GM12874 (cell line): ENCODE data around the gene HMGCL.

Experiments
- TF ChIP-seq, protein P1 (sequence below): IDR thresholded peaks from 2 replicates; pipeline ENCODE4 v1.5.1; 2011; ENCODE audit warnings: low read depth, mild to moderate bottlenecking, control low read depth, low read length, moderate library complexity; ENCODE audit not compliant: insufficient read depth

The HMGCL gene

DNA sequence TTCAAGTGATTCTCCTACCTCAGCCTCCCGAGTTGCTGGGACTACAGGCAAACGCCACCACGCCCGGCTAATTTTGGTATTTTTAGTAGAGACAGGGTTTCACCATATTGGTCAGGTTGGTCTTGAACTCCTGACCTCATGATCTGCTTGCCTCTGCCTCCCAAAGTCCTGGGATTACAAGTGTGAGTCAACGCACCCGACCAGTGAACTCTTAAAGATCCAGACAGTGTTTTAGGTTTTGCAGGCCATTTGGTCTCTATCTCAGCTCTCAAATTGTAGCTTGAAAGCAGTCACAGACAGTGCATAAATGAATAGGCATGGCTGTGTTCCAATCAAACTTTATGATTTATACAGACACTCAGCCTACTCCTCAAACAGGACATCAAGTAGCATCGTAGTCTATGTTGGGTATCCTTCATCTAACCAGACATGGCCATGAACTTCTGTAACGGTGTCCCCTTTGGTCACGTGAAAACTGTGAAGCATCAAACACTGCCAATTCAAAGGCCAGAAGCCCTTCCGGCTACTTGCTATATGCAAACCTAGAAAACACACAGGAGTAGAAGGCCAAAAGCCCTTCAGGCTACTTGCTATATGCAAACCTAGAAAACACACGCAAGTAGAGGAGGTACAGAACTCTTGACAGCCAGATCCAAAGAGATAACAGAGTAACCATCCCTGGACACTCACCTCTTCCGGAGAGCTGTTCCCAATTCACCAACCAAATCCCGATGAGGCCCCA is 39.7 kb upstream of the HMGCL start:
- TF ChIP-seq, protein P1, sequence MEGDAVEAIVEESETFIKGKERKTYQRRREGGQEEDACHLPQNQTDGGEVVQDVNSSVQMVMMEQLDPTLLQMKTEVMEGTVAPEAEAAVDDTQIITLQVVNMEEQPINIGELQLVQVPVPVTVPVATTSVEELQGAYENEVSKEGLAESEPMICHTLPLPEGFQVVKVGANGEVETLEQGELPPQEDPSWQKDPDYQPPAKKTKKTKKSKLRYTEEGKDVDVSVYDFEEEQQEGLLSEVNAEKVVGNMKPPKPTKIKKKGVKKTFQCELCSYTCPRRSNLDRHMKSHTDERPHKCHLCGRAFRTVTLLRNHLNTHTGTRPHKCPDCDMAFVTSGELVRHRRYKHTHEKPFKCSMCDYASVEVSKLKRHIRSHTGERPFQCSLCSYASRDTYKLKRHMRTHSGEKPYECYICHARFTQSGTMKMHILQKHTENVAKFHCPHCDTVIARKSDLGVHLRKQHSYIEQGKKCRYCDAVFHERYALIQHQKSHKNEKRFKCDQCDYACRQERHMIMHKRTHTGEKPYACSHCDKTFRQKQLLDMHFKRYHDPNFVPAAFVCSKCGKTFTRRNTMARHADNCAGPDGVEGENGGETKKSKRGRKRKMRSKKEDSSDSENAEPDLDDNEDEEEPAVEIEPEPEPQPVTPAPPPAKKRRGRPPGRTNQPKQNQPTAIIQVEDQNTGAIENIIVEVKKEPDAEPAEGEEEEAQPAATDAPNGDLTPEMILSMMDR = no peak

DNA sequence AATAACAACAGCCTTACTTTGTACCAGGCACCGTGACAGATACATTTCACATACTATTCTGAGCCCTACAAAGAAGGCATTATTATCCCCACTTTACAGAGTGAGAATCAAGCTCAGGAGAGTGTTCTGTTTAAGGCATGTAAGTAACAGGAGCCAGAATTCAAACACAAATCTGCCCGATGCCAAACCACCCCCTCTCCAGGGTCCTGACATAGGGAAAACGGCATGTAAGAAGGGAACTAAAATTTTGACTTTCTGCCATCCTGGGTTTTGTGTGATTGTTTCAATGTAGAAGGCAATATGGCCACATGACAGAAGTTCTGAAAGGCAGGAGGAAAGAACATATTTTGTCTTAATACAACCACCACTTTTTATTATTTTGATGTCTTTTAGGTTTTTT is 37.4 kb upstream of the HMGCL start:
- TF ChIP-seq, protein P1 = no peak

DNA sequence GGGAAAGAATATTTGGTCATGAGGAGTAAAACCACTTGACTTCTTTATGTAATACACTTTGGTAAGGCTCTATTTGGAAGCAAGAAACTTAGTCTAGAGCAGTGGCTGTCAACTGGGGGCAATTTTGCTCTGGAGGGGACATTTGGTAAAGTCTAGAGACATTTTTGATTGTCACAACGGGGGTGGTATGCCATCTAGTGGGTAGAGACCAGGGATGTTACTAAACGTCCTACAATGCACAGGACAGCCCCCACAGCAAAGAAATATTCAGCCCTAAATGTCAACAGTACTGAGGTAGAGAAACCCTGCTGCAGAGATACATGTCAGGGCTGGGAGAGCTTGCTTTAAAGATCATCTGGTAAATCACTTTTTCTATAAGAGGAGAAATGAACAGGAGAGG is 29.3 kb upstream of the HMGCL start:
- TF ChIP-seq, protein P1 = no peak

DNA sequence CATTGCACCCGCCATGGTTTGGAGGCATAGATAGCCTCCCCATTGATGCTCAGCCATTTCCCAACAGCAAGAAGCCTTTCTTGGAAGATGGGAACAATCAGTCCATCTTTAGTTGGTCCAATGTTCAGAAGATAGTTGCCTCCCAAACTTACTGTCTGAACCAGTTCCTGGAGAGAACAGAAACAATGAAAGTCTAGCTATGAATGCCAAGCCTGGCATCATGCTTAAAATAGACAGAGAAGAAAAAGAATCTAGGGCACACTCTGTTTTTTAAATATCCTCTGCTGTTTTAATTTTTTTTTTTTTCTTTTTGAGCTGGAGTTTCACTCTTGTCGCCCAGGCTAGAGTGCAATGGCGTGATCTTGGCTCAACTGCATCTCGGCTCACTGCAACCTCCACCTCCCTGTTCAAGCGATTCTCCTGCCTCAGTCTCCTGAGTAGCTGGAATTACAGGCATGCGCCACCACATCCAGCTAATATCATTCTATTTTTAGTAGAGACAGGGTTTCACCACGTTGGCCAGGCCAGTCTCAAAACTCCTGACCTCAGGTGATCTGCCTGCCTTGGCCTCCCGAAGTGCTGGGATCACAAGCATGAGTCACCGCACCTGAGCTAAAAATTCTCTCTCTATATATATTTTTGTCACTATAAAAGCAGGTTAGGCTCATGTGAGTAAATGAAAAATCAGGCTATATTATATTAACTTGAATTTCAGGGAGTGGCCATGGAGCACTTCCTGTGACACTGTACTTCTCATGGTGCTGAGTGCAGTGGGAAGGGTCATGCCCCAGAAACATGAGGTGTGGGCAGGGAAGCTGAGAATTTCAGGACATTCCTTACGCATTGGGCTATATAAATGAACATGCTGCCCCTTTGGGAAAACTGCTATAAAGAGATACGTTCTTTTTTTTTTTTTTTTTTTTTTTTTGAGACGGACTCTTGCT is 23.7 kb upstream of the HMGCL start:
- TF ChIP-seq, protein P1 = no peak

DNA sequence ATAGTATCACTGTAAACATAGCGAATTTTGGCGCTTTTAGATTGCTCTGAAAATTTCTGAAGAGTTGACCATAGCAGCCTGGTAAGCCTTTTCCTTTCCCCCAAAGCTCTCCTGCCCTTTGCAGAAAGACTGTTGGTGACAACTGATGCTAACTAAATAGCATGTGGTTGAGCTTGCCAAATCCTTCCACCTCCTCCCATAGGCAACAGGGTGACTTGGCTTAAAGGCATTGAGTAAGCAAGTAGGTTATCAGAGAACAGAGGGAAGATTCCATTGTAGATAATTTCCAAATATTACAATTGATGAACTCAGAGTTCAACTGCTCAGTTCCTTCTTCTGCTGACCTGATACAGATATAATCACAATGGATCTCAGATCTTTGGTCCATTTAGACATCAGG is 19.9 kb upstream of the HMGCL start:
- TF ChIP-seq, protein P1 = no peak

DNA sequence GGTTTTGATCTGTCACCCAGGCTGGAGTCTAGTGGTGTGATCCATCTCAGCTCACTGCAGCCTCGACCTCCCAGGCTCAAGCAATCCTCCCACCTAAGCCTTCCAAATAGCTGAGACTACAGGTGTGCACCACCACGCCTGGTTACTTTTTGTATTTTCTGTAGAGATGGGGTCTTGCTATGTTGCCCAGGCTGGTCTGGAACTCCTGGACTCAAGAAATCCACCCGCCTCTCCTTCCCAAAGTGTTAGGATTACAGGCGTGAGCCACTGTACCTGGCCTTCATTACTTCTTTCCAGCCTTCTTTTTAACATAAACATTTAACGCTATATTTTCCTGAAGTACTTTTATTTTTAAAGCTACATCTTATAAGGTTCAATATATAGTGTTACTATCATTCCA is 18.4 kb upstream of the HMGCL start:
- TF ChIP-seq, protein P1 = no peak

DNA sequence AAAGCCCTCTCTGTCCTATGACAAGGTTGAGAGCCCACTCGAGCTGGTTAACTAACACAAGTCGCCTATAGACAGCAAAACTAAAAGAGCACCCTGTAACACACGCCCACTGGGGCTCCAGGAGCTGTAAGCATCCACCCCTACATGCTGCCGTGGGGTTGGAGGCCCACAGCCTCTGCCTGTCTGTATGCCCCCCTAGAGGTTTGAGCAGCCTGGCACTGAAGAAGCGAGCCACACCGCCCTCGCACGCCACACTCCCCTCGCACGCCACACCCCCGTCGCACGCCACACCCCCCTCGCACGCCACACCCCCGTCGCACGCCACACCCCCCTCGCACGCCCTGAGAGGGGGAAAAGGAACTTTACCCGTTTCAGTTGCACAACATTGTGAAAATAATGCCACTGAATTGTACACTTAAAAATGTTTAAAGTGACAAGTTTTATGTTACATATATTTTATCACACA is 13.2 kb upstream of the HMGCL start:
- TF ChIP-seq, protein P1 = no peak
